Thyroid gland (tissue), 4 donors: ENCODE data around the gene RPS14.

ENCODE experiments used
- CTCF ChIP-seq, 6 experiments: fragments of 200-600 bp in 3 of 6; fragments of 450-650 bp in 3 of 6; sonication (generic) in 3 of 6; IDR thresholded peaks; one replicate each; pipeline ENCODE4 v1.5.1; 2016 to 2019; ENCODE audit warnings: antibody characterized with exemption in 6 of 6, mild to moderate bottlenecking in 2 of 6, inconsistent platforms in 1 of 6, moderate library complexity in 1 of 6
- POLR2A ChIP-seq, 2 donors: fragments of 450-650 bp; IDR thresholded peaks; one replicate each; pipeline ENCODE4 v1.6.1; 2017; ENCODE audit warnings: antibody characterized with exemption in 2 of 2, mild to moderate bottlenecking in 2 of 2, moderate library complexity in 1 of 2

- TF ChIP-seq POLR2A (IDR thresholded peaks at IDR 0.05) (no peak), CTCF (IDR thresholded peaks at IDR 0.05) (no peak)
Measured at GRCh38 chr5:150457121-150457520, 7.6 kb upstream of the RPS14 start.
